SU-DHL-6 (cell line): ENCODE data around the gene CYP3A7.
"Not testable (repeated sequence)": the region's sequence is repeated elsewhere in the genome, so short reads cannot be mapped to it uniquely, and the experiment has no call there.

Experiments
- H2AFZ ChIP-seq: fragments of 200-600 bp; sonication (generic); 2 replicates; pipeline ENCODE4 v1.6.1; 2014; ENCODE audit warnings: low read depth, mild to moderate bottlenecking, moderate library complexity, mixed read lengths, antibody characterized with exemption, low read length; ENCODE audit not compliant: severe bottlenecking
- H3F3A ChIP-seq: fragments of 200-600 bp; shearing (Covaris generic); 2 replicates; pipeline ENCODE4 v1.6.0; 2016; ENCODE audit warnings: antibody characterized with exemption, mild to moderate bottlenecking; ENCODE audit not compliant: insufficient read depth
- H3K27ac ChIP-seq: fragments of 200-600 bp; sonication (generic); 2 replicates; pipeline ENCODE4 v1.5.1; 2016; ENCODE audit warnings: low read depth, mild to moderate bottlenecking, low read length, moderate library complexity, mixed read lengths
- H3K27me3 ChIP-seq: fragments of 200-600 bp; sonication (generic), shearing (Covaris generic); 2 replicates; pipeline ENCODE4 v1.6.0; 2014; ENCODE audit warnings: mild to moderate bottlenecking, low read length
- H3K36me3 ChIP-seq: fragments of 200-600 bp; sonication (generic); 2 replicates; pipeline ENCODE4 v1.6.1; 2014; ENCODE audit warnings: mild to moderate bottlenecking, low read length, mixed read lengths
- H3K4me2 ChIP-seq: fragments of 300-600, 200-600 bp; shearing (Covaris generic), sonication (generic); 2 replicates; pipeline ENCODE4 v1.6.0; 2014; ENCODE audit warnings: low read length, low read depth, mild to moderate bottlenecking; ENCODE audit not compliant: poor library complexity, severe bottlenecking
- H3K4me3 ChIP-seq: fragments of 200-600 bp; sonication (generic); 2 replicates; pipeline ENCODE4 v1.5.1; 2014; ENCODE audit warnings: antibody characterized with exemption, low read length, mild to moderate bottlenecking, mixed read lengths; ENCODE audit not compliant: insufficient read depth, poor library complexity, severe bottlenecking
- H3K79me2 ChIP-seq: fragments of 200-600 bp; sonication (generic); 2 replicates; pipeline ENCODE4 v1.6.1; 2014; ENCODE audit warnings: mild to moderate bottlenecking, low read length, moderate library complexity; ENCODE audit not compliant: insufficient read depth
- H3K9ac ChIP-seq: fragments of 200-600 bp; sonication (generic); 2 replicates; pipeline ENCODE4 v1.7.0; 2014; ENCODE audit warnings: mild to moderate bottlenecking, low read length
- H3K9me2 ChIP-seq: fragments of 200-600 bp; sonication (generic); replicated peaks from 2 replicates; pipeline ENCODE4 v1.6.1; 2014; ENCODE audit warnings: low read length; ENCODE audit not compliant: insufficient read depth
- H3K9me3 ChIP-seq: fragments of 200-600 bp; sonication (generic); 2 replicates; pipeline ENCODE4 v1.6.1; 2014; ENCODE audit warnings: low read length, mixed read lengths; ENCODE audit not compliant: insufficient read depth
- H4K20me1 ChIP-seq: fragments of 200-600 bp; sonication (generic); 2 replicates; pipeline ENCODE4 v1.6.1; 2014; ENCODE audit warnings: low read depth, mild to moderate bottlenecking, antibody characterized with exemption, low read length, moderate library complexity, mixed read lengths
- EZH2phosphoT487 ChIP-seq: fragments of 200-600 bp; sonication (generic), shearing (Covaris generic); conservative IDR thresholded peaks from 2 replicates; pipeline ENCODE4 v1.6.1; 2018; ENCODE audit warnings: mild to moderate bottlenecking, antibody characterized with exemption, low read length, moderate library complexity, mixed read lengths
- TF ChIP-seq, protein P1 (sequence below): fragments of 200-600 bp; sonication (generic); IDR thresholded peaks from one replicate; pipeline ENCODE4 v1.5.1; 2017; ENCODE audit warnings: antibody characterized with exemption, mild to moderate bottlenecking, low read length, moderate library complexity; ENCODE audit not compliant: insufficient read depth, poor library complexity, severe bottlenecking

The CYP3A7 gene

DNA sequence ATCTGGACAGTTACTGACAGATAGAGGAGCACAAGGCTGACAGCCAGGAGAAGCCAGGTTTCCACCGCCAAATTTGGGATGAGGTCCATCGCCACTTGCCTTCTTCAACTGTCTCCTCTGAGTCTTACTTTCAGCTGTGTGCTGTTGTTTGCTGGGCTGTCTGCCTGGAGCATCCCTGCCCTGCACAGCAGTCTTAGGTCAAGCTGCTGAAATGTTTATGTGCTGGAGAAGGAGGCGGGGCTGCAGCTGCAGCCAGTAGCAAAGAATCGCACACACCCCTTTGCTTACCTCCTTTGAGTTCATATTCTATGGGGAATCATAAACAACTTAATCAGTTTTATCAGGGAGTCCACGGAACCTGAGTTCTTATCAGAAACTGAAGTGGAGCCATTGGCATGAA is 35.0 kb downstream of the CYP3A7 start:
- no peak overlapping the region for H3K4me2 ChIP-seq
- H3K4me3 ChIP-seq: no peak overlapping the region
- H3K27ac ChIP-seq: no peak overlapping the region

DNA sequence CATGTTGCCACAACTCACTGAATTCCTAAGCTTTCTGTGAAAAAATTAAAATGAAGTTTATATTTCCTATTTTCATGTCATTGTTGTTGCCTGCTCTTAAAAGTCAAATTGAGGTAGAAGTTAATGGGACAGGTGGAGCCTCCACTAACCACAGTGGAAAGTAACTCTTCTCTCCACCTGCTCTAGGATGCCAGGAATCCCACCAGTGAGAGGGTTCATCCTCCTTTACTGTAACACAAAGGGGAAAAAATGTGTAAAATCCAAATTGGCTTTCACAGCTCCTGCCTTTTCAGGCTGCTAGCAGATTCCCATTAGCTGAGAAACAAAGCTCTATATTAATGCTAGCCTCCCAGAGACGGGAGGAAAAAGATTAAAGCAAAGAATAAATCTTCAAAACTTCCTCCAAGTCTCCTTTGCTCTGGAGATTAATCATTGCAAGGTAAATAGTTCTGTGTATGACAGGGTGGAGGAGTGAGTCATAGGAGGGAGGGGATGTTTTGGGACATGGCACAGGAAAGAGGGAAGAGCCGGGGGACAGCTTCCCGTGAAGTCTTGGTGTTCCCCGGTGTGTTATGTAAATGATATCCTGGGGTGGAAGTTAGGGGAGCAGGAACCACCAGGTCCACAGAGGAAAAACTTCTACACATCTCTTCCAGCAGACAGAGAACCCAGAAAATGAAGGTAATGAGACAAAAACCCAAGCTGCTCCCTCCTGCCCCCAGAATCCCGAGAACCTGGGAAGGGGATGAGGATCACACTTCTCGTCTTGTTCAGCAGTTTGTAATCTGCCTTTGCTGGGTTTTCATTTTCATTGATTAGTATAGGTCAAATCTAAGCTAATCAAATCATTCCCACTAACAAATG is 35.9 kb downstream of the CYP3A7 start:
- not testable (repeated sequence) for H3F3A ChIP-seq, H3K27ac ChIP-seq, H3K27me3 ChIP-seq, H3K4me3 ChIP-seq, H3K79me2 ChIP-seq, H3K9me3 ChIP-seq, H4K20me1 ChIP-seq, H3K36me3 ChIP-seq, H3K4me2 ChIP-seq, H3K9ac ChIP-seq, H2AFZ ChIP-seq, H3K9me2 ChIP-seq

More for the DNA sequence above, 35.0 kb downstream of the CYP3A7 start:
- Histone ChIP-seq H3K9ac (no peak overlapping the region), H3K9me2 (no peaks in the 10 kb centered on the region), H3K9me3 (no peaks in the 10 kb centered on the region), H3K36me3 (no peaks in the 10 kb centered on the region), H3K79me2 (no peaks in the 10 kb centered on the region), H3F3A (no peaks in the 10 kb centered on the region), H2AFZ (no peak overlapping the region), H4K20me1 (no peaks in the 10 kb centered on the region), H3K27me3 (no peaks in the 10 kb centered on the region)
- no peak for TF ChIP-seq EZH2phosphoT487
- TF ChIP-seq, protein P1, sequence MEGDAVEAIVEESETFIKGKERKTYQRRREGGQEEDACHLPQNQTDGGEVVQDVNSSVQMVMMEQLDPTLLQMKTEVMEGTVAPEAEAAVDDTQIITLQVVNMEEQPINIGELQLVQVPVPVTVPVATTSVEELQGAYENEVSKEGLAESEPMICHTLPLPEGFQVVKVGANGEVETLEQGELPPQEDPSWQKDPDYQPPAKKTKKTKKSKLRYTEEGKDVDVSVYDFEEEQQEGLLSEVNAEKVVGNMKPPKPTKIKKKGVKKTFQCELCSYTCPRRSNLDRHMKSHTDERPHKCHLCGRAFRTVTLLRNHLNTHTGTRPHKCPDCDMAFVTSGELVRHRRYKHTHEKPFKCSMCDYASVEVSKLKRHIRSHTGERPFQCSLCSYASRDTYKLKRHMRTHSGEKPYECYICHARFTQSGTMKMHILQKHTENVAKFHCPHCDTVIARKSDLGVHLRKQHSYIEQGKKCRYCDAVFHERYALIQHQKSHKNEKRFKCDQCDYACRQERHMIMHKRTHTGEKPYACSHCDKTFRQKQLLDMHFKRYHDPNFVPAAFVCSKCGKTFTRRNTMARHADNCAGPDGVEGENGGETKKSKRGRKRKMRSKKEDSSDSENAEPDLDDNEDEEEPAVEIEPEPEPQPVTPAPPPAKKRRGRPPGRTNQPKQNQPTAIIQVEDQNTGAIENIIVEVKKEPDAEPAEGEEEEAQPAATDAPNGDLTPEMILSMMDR: no peak

- TF ChIP-seq, protein P1: no peak
- no peak for TF ChIP-seq EZH2phosphoT487
Measured at GRCh38 chr7:99694912-99695304, 40.1 kb downstream of the CYP3A7 start.

DNA sequence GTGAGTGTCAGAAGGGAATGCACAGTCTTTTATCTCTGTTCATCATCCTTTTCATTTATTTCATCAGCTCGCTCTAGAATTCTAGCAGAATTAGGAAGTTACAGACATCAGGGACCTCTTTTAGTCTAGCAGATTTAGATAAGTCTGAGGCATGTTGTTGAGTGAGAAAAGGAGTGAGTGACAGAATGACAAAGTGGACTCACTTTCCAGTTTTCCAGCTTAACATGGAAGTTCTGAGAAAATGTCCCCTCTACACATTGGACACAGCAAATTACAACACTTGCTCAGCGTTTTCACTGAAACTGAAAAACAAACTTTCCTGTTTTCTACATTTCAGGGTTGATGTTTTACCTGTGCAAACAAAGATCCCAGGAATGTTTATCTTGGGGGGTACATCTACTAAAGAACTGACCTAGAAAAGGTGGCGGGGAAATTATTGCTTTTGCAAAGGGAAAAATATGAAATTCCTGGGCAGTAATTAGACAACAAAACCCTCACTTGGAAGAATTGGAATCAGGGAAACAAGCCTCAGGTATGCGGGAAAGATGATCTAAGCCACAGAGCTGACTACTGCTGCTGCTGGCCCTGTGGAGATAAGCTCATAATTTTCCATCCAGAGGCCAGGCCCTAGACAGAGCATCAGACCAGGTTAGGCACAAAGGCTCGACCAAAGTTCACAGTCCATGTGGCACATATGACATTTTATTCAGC is 40.6 kb downstream of the CYP3A7 start:
- Histone ChIP-seq H3F3A (no peaks in the 10 kb centered on the region), H2AFZ (no peak overlapping the region), H3K9me2 (no peaks in the 10 kb centered on the region), H3K36me3 (no peaks in the 10 kb centered on the region), H3K79me2 (no peaks in the 10 kb centered on the region), H4K20me1 (no peaks in the 10 kb centered on the region), H3K9me3 (no peaks in the 10 kb centered on the region), H3K4me2 (no peak overlapping the region), H3K9ac (no peak overlapping the region), H3K4me3 (no peak overlapping the region), H3K27ac (no peak overlapping the region), H3K27me3 (no peaks in the 10 kb centered on the region)
- TF ChIP-seq, protein P1: no peak
- TF ChIP-seq EZH2phosphoT487: no peak

More at GRCh38 chr7:99694912-99695304, 40.1 kb downstream of the CYP3A7 start:
- H3K9me3 ChIP-seq: no peaks in the 10 kb centered on the region
- no peaks in the 10 kb centered on the region for H3K36me3 ChIP-seq
- H3K27me3 ChIP-seq: no peaks in the 10 kb centered on the region
- no peaks in the 10 kb centered on the region for H3K9me2 ChIP-seq
- H2AFZ ChIP-seq: no peak overlapping the region
- H3K9ac ChIP-seq: no peak overlapping the region
- no peak overlapping the region for H3K4me2 ChIP-seq
- H4K20me1 ChIP-seq: no peaks in the 10 kb centered on the region
- no peaks in the 10 kb centered on the region for H3F3A ChIP-seq
- H3K79me2 ChIP-seq: no peaks in the 10 kb centered on the region
- no peak overlapping the region for H3K27ac ChIP-seq
- H3K4me3 ChIP-seq: no peak overlapping the region
